HL-60 (cell line): ENCODE measurements around the gene ASCL5.

ENCODE experiments used
- CTCF ChIP-seq: IDR thresholded peaks from one replicate; pipeline ENCODE4 v1.5.1; 2011; ENCODE audit warnings: low read length, control low read depth, inconsistent platforms; ENCODE audit not compliant: insufficient read depth
- GABPA ChIP-seq: IDR thresholded peaks from 2 replicates; pipeline ENCODE4 v1.6.1; 2012; ENCODE audit warnings: low read depth
- POLR2AphosphoS5 ChIP-seq: IDR thresholded peaks from 2 replicates; pipeline ENCODE4 v1.6.1; 2012; ENCODE audit warnings: low read depth
- SPI1 ChIP-seq: IDR thresholded peaks from 2 replicates; pipeline ENCODE4 v1.6.1; 2012; ENCODE audit warnings: low read depth, mild to moderate bottlenecking, borderline replicate concordance

- TF ChIP-seq CTCF (no peak), SPI1 (no peak), GABPA (no peak), POLR2AphosphoS5 (no peak)
These were observed 49.0 kb upstream of the ASCL5 start for GRCh38 chr1:201175820-201176500.
